BE2C (cell line): ENCODE results near the gene SHISA8.
"Not testable (repeated sequence)": the region's sequence is repeated elsewhere in the genome, so short reads cannot be mapped to it uniquely, and the experiment has no call there.

Experiments
- DNase-seq: peaks from one replicate; pipeline ENCODE4 v3.0.0-alpha.2; 2020
- H3K27me3 ChIP-seq: fragments of 250-450 bp; sonication (Bioruptor Pico); 2 replicates; pipeline ENCODE4 v1.5.1; 2020; ENCODE audit warnings: mild to moderate bottlenecking
- H3K36me3 ChIP-seq: fragments of 250-450 bp; sonication (Bioruptor Pico); 2 replicates; pipeline ENCODE4 v1.5.1; 2020; ENCODE audit warnings: mild to moderate bottlenecking
- H3K4me1 ChIP-seq: fragments of 250-450 bp; sonication (Bioruptor Pico); 2 replicates; pipeline ENCODE4 v1.5.1; 2020
- H3K4me3 ChIP-seq: 2 replicates; pipeline ENCODE4 v1.5.1; 2011; ENCODE audit warnings: low read depth, low read length
- H3K9me3 ChIP-seq: fragments of 250-450 bp; sonication (Bioruptor Pico); 2 replicates; pipeline ENCODE4 v1.5.1; 2020
- TF ChIP-seq, protein P1 (sequence below): IDR thresholded peaks from 2 replicates; pipeline ENCODE4 v1.5.1; 2012; ENCODE audit warnings: mild to moderate bottlenecking, low read depth, low read length

SHISA8 gene

DNA sequence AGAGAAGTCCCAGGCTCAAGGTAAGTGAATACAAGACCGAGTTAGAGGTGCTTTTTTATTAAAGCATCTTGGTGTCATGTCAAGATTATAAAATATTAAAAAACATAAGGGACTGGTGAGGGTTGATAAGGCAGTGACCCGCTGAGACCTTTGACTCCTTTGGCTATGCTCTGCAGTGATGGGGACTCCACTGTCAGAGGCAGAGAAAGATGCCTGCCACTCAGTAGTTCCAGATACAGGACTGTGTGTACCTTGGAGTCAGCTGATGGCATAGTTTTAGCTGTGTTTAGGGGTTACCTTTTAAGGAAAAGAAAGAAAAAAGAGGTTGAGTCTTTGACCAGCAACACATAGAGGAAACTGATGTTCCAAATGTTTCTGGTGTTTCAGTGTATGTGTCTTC is 40.8 kb downstream of the SHISA8 start:
- Histone ChIP-seq H3K9me3 (no peaks in the 10 kb centered on the region), H3K4me1 (peaks cover 21% of the 10 kb centered on the region), H3K4me3 (no peak overlapping the region), H3K36me3 (peaks cover 93% of the 10 kb centered on the region), H3K27me3 (no peaks in the 10 kb centered on the region)
- DNase-seq = no peak
- TF ChIP-seq, protein P1, sequence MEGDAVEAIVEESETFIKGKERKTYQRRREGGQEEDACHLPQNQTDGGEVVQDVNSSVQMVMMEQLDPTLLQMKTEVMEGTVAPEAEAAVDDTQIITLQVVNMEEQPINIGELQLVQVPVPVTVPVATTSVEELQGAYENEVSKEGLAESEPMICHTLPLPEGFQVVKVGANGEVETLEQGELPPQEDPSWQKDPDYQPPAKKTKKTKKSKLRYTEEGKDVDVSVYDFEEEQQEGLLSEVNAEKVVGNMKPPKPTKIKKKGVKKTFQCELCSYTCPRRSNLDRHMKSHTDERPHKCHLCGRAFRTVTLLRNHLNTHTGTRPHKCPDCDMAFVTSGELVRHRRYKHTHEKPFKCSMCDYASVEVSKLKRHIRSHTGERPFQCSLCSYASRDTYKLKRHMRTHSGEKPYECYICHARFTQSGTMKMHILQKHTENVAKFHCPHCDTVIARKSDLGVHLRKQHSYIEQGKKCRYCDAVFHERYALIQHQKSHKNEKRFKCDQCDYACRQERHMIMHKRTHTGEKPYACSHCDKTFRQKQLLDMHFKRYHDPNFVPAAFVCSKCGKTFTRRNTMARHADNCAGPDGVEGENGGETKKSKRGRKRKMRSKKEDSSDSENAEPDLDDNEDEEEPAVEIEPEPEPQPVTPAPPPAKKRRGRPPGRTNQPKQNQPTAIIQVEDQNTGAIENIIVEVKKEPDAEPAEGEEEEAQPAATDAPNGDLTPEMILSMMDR = no peak

DNA sequence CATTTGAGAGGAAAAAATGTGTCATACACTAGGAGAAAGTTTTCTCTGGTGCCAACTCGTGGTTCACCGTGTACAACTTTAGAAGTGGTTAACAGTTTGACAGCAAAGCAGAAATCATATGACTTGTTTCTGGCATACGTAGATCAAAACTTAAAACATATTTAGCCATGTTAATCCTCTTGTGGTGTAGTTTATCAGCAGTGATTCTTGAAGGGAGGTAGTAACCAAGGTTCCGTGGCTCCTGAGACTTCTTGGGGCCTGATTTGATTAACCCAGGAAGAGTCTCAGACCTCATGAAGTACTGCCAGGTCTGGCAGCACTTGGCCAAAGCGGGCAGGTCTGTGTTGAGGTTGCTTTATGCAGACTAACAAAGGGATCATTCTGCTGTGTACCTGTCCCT is 41.5 kb downstream of the SHISA8 start:
- no peak overlapping the region for H3K4me3 ChIP-seq
- DNase-seq = no peak
- H3K9me3 ChIP-seq = no peaks in the 10 kb centered on the region
- TF ChIP-seq, protein P1 = no peak
- peaks cover 21% of the 10 kb centered on the region for H3K4me1 ChIP-seq
- no peaks in the 10 kb centered on the region for H3K27me3 ChIP-seq
- peaks cover 93% of the 10 kb centered on the region for H3K36me3 ChIP-seq

GRCh38 chr22:41870786-41871185 is 44.1 kb downstream of the SHISA8 start:
- no peak for DNase-seq
- H3K36me3 ChIP-seq = peaks cover 95% of the 10 kb centered on the region
- no peak overlapping the region for H3K4me3 ChIP-seq
- TF ChIP-seq, protein P1 = no peak
- no peaks in the 10 kb centered on the region for H3K9me3 ChIP-seq
- H3K4me1 ChIP-seq = peaks cover 14% of the 10 kb centered on the region
- no peaks in the 10 kb centered on the region for H3K27me3 ChIP-seq

DNA sequence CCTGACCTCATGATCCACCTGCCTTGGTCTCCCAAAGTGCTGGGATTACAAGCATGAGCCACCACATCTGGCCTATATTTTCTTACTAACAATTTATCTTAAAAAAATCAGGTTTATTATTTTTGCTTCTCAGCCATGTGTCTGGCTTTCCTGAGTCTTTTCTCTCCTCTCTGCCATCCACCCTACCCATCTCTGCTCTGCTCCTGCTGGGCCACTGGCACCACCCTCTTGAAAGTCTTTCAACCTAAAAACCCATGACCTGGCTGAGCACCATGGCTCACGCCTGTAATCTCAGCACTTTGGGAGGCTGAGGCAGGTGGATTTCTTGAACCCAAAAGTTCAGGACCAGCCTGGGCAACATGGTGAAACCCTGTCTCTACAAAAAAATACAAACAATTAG is 44.8 kb downstream of the SHISA8 start:
- H3K27me3 ChIP-seq, DNase-seq, H3K4me1 ChIP-seq, H3K4me3 ChIP-seq, H3K9me3 ChIP-seq: not testable (repeated sequence)
- H3K36me3 ChIP-seq = peaks cover 93% of the 10 kb centered on the region

- H3K36me3 ChIP-seq = peaks cover 84% of the 10 kb centered on the region
Observed at GRCh38 chr22:41868556-41868955, 46.3 kb downstream of the SHISA8 start.

GRCh38 chr22:41863472-41863871 is 51.4 kb downstream of the SHISA8 start:
- Histone ChIP-seq H3K9me3 (no peaks in the 10 kb centered on the region), H3K4me1 (0 out of 2 replicates have a peak, but pooled peaks cover 3% of the 10 kb centered on the region), H3K36me3 (peaks cover 39% of the 10 kb centered on the region), H3K4me3 (no peak overlapping the region), H3K27me3 (no peaks in the 10 kb centered on the region)
- DNase-seq = no peak
- TF ChIP-seq, protein P1 = no peak

More at GRCh38 chr22:41868556-41868955, 46.3 kb downstream of the SHISA8 start:
- TF ChIP-seq, protein P1 = no peak
- peaks cover 2% of the 10 kb centered on the region for H3K4me1 ChIP-seq
- no peak overlapping the region for H3K4me3 ChIP-seq
- no peaks in the 10 kb centered on the region for H3K9me3 ChIP-seq
- DNase-seq = no peak
- no peaks in the 10 kb centered on the region for H3K27me3 ChIP-seq
